ENCODE measurements around the gene LGALSL. TPM values are rescaled to one million over a fixed set of nuclear protein-coding genes. Genes with fewer than 3 reads are reported as not detected.

Gene LGALSL
- total RNA-seq, 1 donor from 2014 or later, result 7.4 TPM

GRCh38 chr2:64410671-64411070, 43.3 kb upstream of the LGALSL start:
- DNase-seq (ENCODE audit: extremely low spot score, unreplicated experiment), result peak; percentile 49
- Mint-ChIP-seq H3K27ac (ENCODE audit: unreplicated experiment) (no peak overlapping the region), H3K36me3 (ENCODE audit: unreplicated experiment) (no peaks in the 10 kb centered on the region), H3K4me3 (ENCODE audit: unreplicated experiment) (no peak overlapping the region), H3K4me1 (ENCODE audit: unreplicated experiment) (no peaks in the 10 kb centered on the region), H3K9me3 (ENCODE audit: unreplicated experiment) (no peaks in the 10 kb centered on the region), H3K27me3 (ENCODE audit: unreplicated experiment) (peaks cover 23% of the 10 kb centered on the region)
- TF ChIP-seq CTCF (IDR thresholded peaks at IDR 0.05), result no peak

GRCh38 chr2:64412671-64413070, 41.3 kb upstream of the LGALSL start:
- H3K27me3 Mint-ChIP-seq (ENCODE audit: unreplicated experiment), result peaks cover 20% of the 10 kb centered on the region
- no peak for DNase-seq (ENCODE audit: extremely low spot score, unreplicated experiment)
- TF ChIP-seq CTCF (IDR thresholded peaks at IDR 0.05), result no peak
- H3K36me3 Mint-ChIP-seq (ENCODE audit: unreplicated experiment), result no peaks in the 10 kb centered on the region
- H3K4me1 Mint-ChIP-seq (ENCODE audit: unreplicated experiment), result no peaks in the 10 kb centered on the region
- H3K9me3 Mint-ChIP-seq (ENCODE audit: unreplicated experiment), result no peaks in the 10 kb centered on the region
- H3K4me3 Mint-ChIP-seq (ENCODE audit: unreplicated experiment), result no peak overlapping the region
- no peak overlapping the region for H3K27ac Mint-ChIP-seq (ENCODE audit: unreplicated experiment)

- H3K9me3 Mint-ChIP-seq (ENCODE audit: unreplicated experiment), result no peaks in the 10 kb centered on the region
Observed at GRCh38 chr2:64414736-64415435, 39.1 kb upstream of the LGALSL start.

GRCh38 chr2:64417624-64418023, 36.3 kb upstream of the LGALSL start:
- no peak overlapping the region for H3K4me3 Mint-ChIP-seq (ENCODE audit: unreplicated experiment)
- no peak overlapping the region for H3K27ac Mint-ChIP-seq (ENCODE audit: unreplicated experiment)
- TF ChIP-seq CTCF (IDR thresholded peaks at IDR 0.05), result no peak
- no peaks in the 10 kb centered on the region for H3K9me3 Mint-ChIP-seq (ENCODE audit: unreplicated experiment)
- no peaks in the 10 kb centered on the region for H3K4me1 Mint-ChIP-seq (ENCODE audit: unreplicated experiment)
- no peaks in the 10 kb centered on the region for H3K36me3 Mint-ChIP-seq (ENCODE audit: unreplicated experiment)
- DNase-seq (ENCODE audit: extremely low spot score, unreplicated experiment), result no peak
- H3K27me3 Mint-ChIP-seq (ENCODE audit: unreplicated experiment), result peaks cover 8% of the 10 kb centered on the region

More at GRCh38 chr2:64414736-64415435, 39.1 kb upstream of the LGALSL start:
- Mint-ChIP-seq H3K4me3 (ENCODE audit: unreplicated experiment) (no peak overlapping the region), H3K27ac (ENCODE audit: unreplicated experiment) (no peak overlapping the region), H3K36me3 (ENCODE audit: unreplicated experiment) (no peaks in the 10 kb centered on the region), H3K27me3 (ENCODE audit: unreplicated experiment) (peaks cover 9% of the 10 kb centered on the region), H3K4me1 (ENCODE audit: unreplicated experiment) (no peaks in the 10 kb centered on the region)
- DNase-seq (ENCODE audit: extremely low spot score, unreplicated experiment), result no peak
- TF ChIP-seq CTCF (IDR thresholded peaks at IDR 0.05), result no peak

GRCh38 chr2:64419596-64420165, 34.3 kb upstream of the LGALSL start:
- Mint-ChIP-seq H3K4me1 (ENCODE audit: unreplicated experiment) (no peaks in the 10 kb centered on the region), H3K27me3 (ENCODE audit: unreplicated experiment) (no peaks in the 10 kb centered on the region), H3K36me3 (ENCODE audit: unreplicated experiment) (no peaks in the 10 kb centered on the region), H3K27ac (ENCODE audit: unreplicated experiment) (no peak overlapping the region), H3K9me3 (ENCODE audit: unreplicated experiment) (no peaks in the 10 kb centered on the region), H3K4me3 (ENCODE audit: unreplicated experiment) (no peak overlapping the region)
- no peak for TF ChIP-seq CTCF (IDR thresholded peaks at IDR 0.05)
- DNase-seq (ENCODE audit: extremely low spot score, unreplicated experiment), result no peak
